Neural progenitor cell (in vitro differentiated cells): ENCODE data around the gene UBE2E1.

ENCODE experiments used
- CTCF ChIP-seq: fragments of 200-600 bp; sonication (generic); IDR thresholded peaks from 2 replicates; pipeline ENCODE4 v1.5.1; 2017; ENCODE audit warnings: antibody characterized with exemption, mild to moderate bottlenecking
- EZH2 ChIP-seq: fragments of 200-600 bp; sonication (generic); IDR thresholded peaks from 2 replicates; pipeline ENCODE4 v1.6.1; 2017; ENCODE audit warnings: antibody characterized with exemption, mild to moderate bottlenecking, moderate library complexity
- EZH2phosphoT487 ChIP-seq: fragments of 200-600 bp; sonication (generic); IDR thresholded peaks from 2 replicates; pipeline ENCODE4 v1.6.1; 2017; ENCODE audit warnings: antibody characterized with exemption

GRCh38 chr3:23873941-23874340 is 68.2 kb downstream of the UBE2E1 start:
- TF ChIP-seq CTCF (no peak), EZH2 (no peak), EZH2phosphoT487 (no peak)
